Hindlimb muscle (tissue), 1 donor: ENCODE results near the gene BICD2. TPM values are rescaled to one million over a fixed set of nuclear protein-coding genes. Genes with fewer than 3 reads are reported as not detected.

ENCODE experiments used
- DNase-seq: peaks from one replicate; pipeline ENCODE4 v3.0.0-alpha.2; 2013
- polyA plus RNA-seq: library from polyadenylated mRNA; unstranded; fragments of 120-200 nt; gene quantifications from one replicate; pipeline ENCODE4 v1.2.1, GENCODE V29; 2013; ENCODE audit not compliant: insufficient read length

BICD2 gene
- polyA plus RNA-seq, 1 donor, result 34.5 TPM

GRCh38 chr9:92747459-92748232, 17.0 kb downstream of the BICD2 start:
- no peak for DNase-seq

GRCh38 chr9:92746567-92747458, 17.8 kb downstream of the BICD2 start:
- DNase-seq, result no peak

GRCh38 chr9:92745881-92746280, 18.8 kb downstream of the BICD2 start:
- no peak for DNase-seq

GRCh38 chr9:92745331-92745730, 19.3 kb downstream of the BICD2 start:
- no peak for DNase-seq

- DNase-seq, result no peak
Measured at GRCh38 chr9:92740969-92741368, 23.7 kb downstream of the BICD2 start.

- no peak for DNase-seq
Measured at GRCh38 chr9:92740446-92740961, 24.1 kb downstream of the BICD2 start.

- no peak for DNase-seq
Measured at GRCh38 chr9:92740009-92740408, 24.6 kb downstream of the BICD2 start.

- DNase-seq, result no peak
Measured at GRCh38 chr9:92739346-92739970, 25.2 kb downstream of the BICD2 start.

- no peak for DNase-seq
Measured at GRCh38 chr9:92738661-92739081, 26.0 kb downstream of the BICD2 start.

GRCh38 chr9:92737611-92738299, 26.9 kb downstream of the BICD2 start:
- no peak for DNase-seq

- no peak for DNase-seq
Measured at GRCh38 chr9:92737216-92737606, 27.4 kb downstream of the BICD2 start.

GRCh38 chr9:92736563-92737215, 27.9 kb downstream of the BICD2 start:
- DNase-seq, result no peak

GRCh38 chr9:92735636-92736562, 28.7 kb downstream of the BICD2 start:
- no peak for DNase-seq

- no peak for DNase-seq
Measured at GRCh38 chr9:92734931-92735635, 29.6 kb downstream of the BICD2 start.

GRCh38 chr9:92730897-92731296, 33.7 kb downstream of the BICD2 start:
- no peak for DNase-seq

- no peak for DNase-seq
Measured at GRCh38 chr9:92729735-92730155, 34.9 kb downstream of the BICD2 start.

GRCh38 chr9:92728831-92729734, 35.5 kb downstream of the BICD2 start:
- DNase-seq, result no peak
